Measurements from ENCODE around the gene DCLK1. TPM values are rescaled to one million over a fixed set of nuclear protein-coding genes. Genes with fewer than 3 reads are reported as not detected.

Gene DCLK1
- total and polyA plus RNA-seq, 7 experiments from 2014 or later, result not detected

- H3K27ac ChIP-seq (ENCODE audit: low read depth, low read length), result no peak overlapping the region
- Mint-ChIP-seq H3K4me3 (no peak overlapping the region), H3K27ac (no peak overlapping the region), H3K36me3 (no peaks in the 10 kb centered on the region), H3K4me1 (no peaks in the 10 kb centered on the region), H3K27me3 (no peaks in the 10 kb centered on the region), H3K9me3 (peaks cover 0 to 8% (median 2%) of the 10 kb centered on the region in 11 donors)
- ChIA-PET POLR2A (no interaction called here), CTCF (no interaction called here)
- no peaks in the 10 kb centered on the region for H3K27me3 ChIP-seq (ENCODE audit: control insufficient read depth in 2 of 2, insufficient read depth in 2 of 2, low read length in 2 of 2)
- DNase-seq (no peak), ATAC-seq (no peak)
- intact Hi-C loops (cut with micrococcal nuclease), result no loop called here
- H3K4me3 ChIP-seq (ENCODE audit: low read length), result no peak overlapping the region
- no peaks in the 10 kb centered on the region for H3K9me3 ChIP-seq (ENCODE audit: control insufficient read depth in 2 of 3, low read length in 3 of 3)
- no peaks in the 10 kb centered on the region for H3K4me1 ChIP-seq (ENCODE audit: control insufficient read depth in 2 of 2, insufficient read depth in 2 of 2, low read length in 2 of 2)
- no peaks in the 10 kb centered on the region for H3K36me3 ChIP-seq (ENCODE audit: control insufficient read depth in 2 of 3, insufficient read depth in 3 of 3, low read length in 3 of 3)
These were observed 177.0 kb downstream of the DCLK1 start for GRCh38 chr13:35954207-35954560.

GRCh38 chr13:35953537-35954206 lies 177.5 kb downstream of the DCLK1 start:
- H3K36me3 Mint-ChIP-seq, result no peaks in the 10 kb centered on the region
- H3K4me3 Mint-ChIP-seq, result no peak overlapping the region
- Histone ChIP-seq H3K27ac (ENCODE audit: low read depth, low read length) (no peak overlapping the region), H3K27me3 (ENCODE audit: control insufficient read depth in 2 of 2, insufficient read depth in 2 of 2, low read length in 2 of 2) (no peaks in the 10 kb centered on the region), H3K4me3 (ENCODE audit: low read length) (no peak overlapping the region), H3K36me3 (ENCODE audit: control insufficient read depth in 2 of 3, insufficient read depth in 3 of 3, low read length in 3 of 3) (no peaks in the 10 kb centered on the region), H3K4me1 (ENCODE audit: control insufficient read depth in 2 of 2, insufficient read depth in 2 of 2, low read length in 2 of 2) (no peaks in the 10 kb centered on the region), H3K9me3 (ENCODE audit: control insufficient read depth in 2 of 3, low read length in 3 of 3) (no peaks in the 10 kb centered on the region)
- CTCF ChIA-PET, result no interaction called here
- H3K27me3 Mint-ChIP-seq, result no peaks in the 10 kb centered on the region
- no peak for DNase-seq
- H3K27ac Mint-ChIP-seq, result no peak overlapping the region
- ATAC-seq, result no peak
- H3K9me3 Mint-ChIP-seq, result peaks cover 0 to 8% (median 2%) of the 10 kb centered on the region in 11 donors
- POLR2A ChIA-PET, result no interaction called here
- no peaks in the 10 kb centered on the region for H3K4me1 Mint-ChIP-seq
- intact Hi-C loops (cut with micrococcal nuclease), result no loop called here

- ChIA-PET CTCF (no interaction called here), POLR2A (no interaction called here)
- H3K36me3 Mint-ChIP-seq, result peaks cover 0 to 5% (median 0%) of the 10 kb centered on the region in 5 donors
- H3K9me3 Mint-ChIP-seq, result peaks cover 2 to 21% (median 7%) of the 10 kb centered on the region in 11 donors
- DNase-seq (no peak), ATAC-seq (no peak)
- Histone ChIP-seq H3K36me3 (ENCODE audit: control insufficient read depth in 2 of 3, insufficient read depth in 3 of 3, low read length in 3 of 3) (no peaks in the 10 kb centered on the region), H3K4me3 (ENCODE audit: low read length) (no peak overlapping the region), H3K9me3 (ENCODE audit: control insufficient read depth in 2 of 3, low read length in 3 of 3) (no peaks in the 10 kb centered on the region), H3K27me3 (ENCODE audit: control insufficient read depth in 2 of 2, insufficient read depth in 2 of 2, low read length in 2 of 2) (no peaks in the 10 kb centered on the region), H3K4me1 (ENCODE audit: control insufficient read depth in 2 of 2, insufficient read depth in 2 of 2, low read length in 2 of 2) (no peaks in the 10 kb centered on the region), H3K27ac (ENCODE audit: low read depth, low read length) (no peak overlapping the region)
- H3K4me3 Mint-ChIP-seq, result no peak overlapping the region
- H3K4me1 Mint-ChIP-seq, result no peaks in the 10 kb centered on the region
- no peaks in the 10 kb centered on the region for H3K27me3 Mint-ChIP-seq
- no peak overlapping the region for H3K27ac Mint-ChIP-seq
- intact Hi-C loops (cut with micrococcal nuclease), result no loop called here
These were observed 183.9 kb downstream of the DCLK1 start for GRCh38 chr13:35947315-35947714.

GRCh38 chr13:35945368-35945767 lies 185.8 kb downstream of the DCLK1 start:
- Histone ChIP-seq H3K36me3 (ENCODE audit: control insufficient read depth in 2 of 3, insufficient read depth in 3 of 3, low read length in 3 of 3) (no peaks in the 10 kb centered on the region), H3K9me3 (ENCODE audit: control insufficient read depth in 2 of 3, low read length in 3 of 3) (no peaks in the 10 kb centered on the region), H3K4me3 (ENCODE audit: low read length) (no peak overlapping the region), H3K27ac (ENCODE audit: low read depth, low read length) (no peak overlapping the region), H3K4me1 (ENCODE audit: control insufficient read depth in 2 of 2, insufficient read depth in 2 of 2, low read length in 2 of 2) (no peaks in the 10 kb centered on the region), H3K27me3 (ENCODE audit: control insufficient read depth in 2 of 2, insufficient read depth in 2 of 2, low read length in 2 of 2) (no peaks in the 10 kb centered on the region)
- no peak for DNase-seq
- ATAC-seq, result no peak
- intact Hi-C loops (cut with micrococcal nuclease), result no loop called here
- Mint-ChIP-seq H3K4me1 (no peaks in the 10 kb centered on the region), H3K9me3 (peaks cover 2 to 18% (median 5%) of the 10 kb centered on the region in 11 donors), H3K27me3 (no peaks in the 10 kb centered on the region), H3K4me3 (no peak overlapping the region), H3K27ac (no peak overlapping the region), H3K36me3 (peaks cover 0 to 5% (median 0%) of the 10 kb centered on the region in 5 donors)
- ChIA-PET CTCF (no interaction called here), POLR2A (no interaction called here)

- intact Hi-C loops (cut with micrococcal nuclease), result no loop called here
- ChIA-PET CTCF (no interaction called here), POLR2A (no interaction called here)
- Histone ChIP-seq H3K27ac (ENCODE audit: low read depth, low read length) (no peak overlapping the region), H3K9me3 (ENCODE audit: control insufficient read depth in 2 of 3, low read length in 3 of 3) (no peaks in the 10 kb centered on the region), H3K4me1 (ENCODE audit: control insufficient read depth in 2 of 2, insufficient read depth in 2 of 2, low read length in 2 of 2) (no peaks in the 10 kb centered on the region), H3K27me3 (ENCODE audit: control insufficient read depth in 2 of 2, insufficient read depth in 2 of 2, low read length in 2 of 2) (no peaks in the 10 kb centered on the region), H3K36me3 (ENCODE audit: control insufficient read depth in 2 of 3, insufficient read depth in 3 of 3, low read length in 3 of 3) (no peaks in the 10 kb centered on the region), H3K4me3 (ENCODE audit: low read length) (no peak overlapping the region)
- Mint-ChIP-seq H3K27ac (no peak overlapping the region), H3K9me3 (peaks cover 0 to 22% (median 8%) of the 10 kb centered on the region in 11 donors), H3K4me1 (no peaks in the 10 kb centered on the region), H3K4me3 (no peak overlapping the region), H3K36me3 (peaks cover 0 to 5% (median 0%) of the 10 kb centered on the region in 5 donors), H3K27me3 (peaks cover 0 to 5% (median 0%) of the 10 kb centered on the region in 5 donors)
- DNase-seq (no peak), ATAC-seq (no peak)
These were observed 189.8 kb downstream of the DCLK1 start for GRCh38 chr13:35941374-35941773.

- H3K27me3 Mint-ChIP-seq, result peaks cover 0 to 5% (median 0%) of the 10 kb centered on the region in 5 donors
- no peak overlapping the region for H3K4me3 Mint-ChIP-seq
- Histone ChIP-seq H3K27me3 (ENCODE audit: control insufficient read depth in 2 of 2, insufficient read depth in 2 of 2, low read length in 2 of 2) (no peaks in the 10 kb centered on the region), H3K4me3 (ENCODE audit: low read length) (no peak overlapping the region), H3K36me3 (ENCODE audit: control insufficient read depth in 2 of 3, insufficient read depth in 3 of 3, low read length in 3 of 3) (no peaks in the 10 kb centered on the region), H3K27ac (ENCODE audit: low read depth, low read length) (no peak overlapping the region), H3K9me3 (ENCODE audit: control insufficient read depth in 2 of 3, low read length in 3 of 3) (no peaks in the 10 kb centered on the region), H3K4me1 (ENCODE audit: control insufficient read depth in 2 of 2, insufficient read depth in 2 of 2, low read length in 2 of 2) (no peaks in the 10 kb centered on the region)
- ATAC-seq (no peak), DNase-seq (no peak)
- CTCF ChIA-PET, result no interaction called here
- H3K36me3 Mint-ChIP-seq, result peaks cover 0 to 5% (median 0%) of the 10 kb centered on the region in 5 donors
- H3K27ac Mint-ChIP-seq, result no peak overlapping the region
- peaks cover 0 to 23% (median 8%) of the 10 kb centered on the region in 11 donors for H3K9me3 Mint-ChIP-seq
- intact Hi-C loops (cut with micrococcal nuclease), result no loop called here
- H3K4me1 Mint-ChIP-seq, result no peaks in the 10 kb centered on the region
- POLR2A ChIA-PET, result no interaction called here
These were observed 190.4 kb downstream of the DCLK1 start for GRCh38 chr13:35940734-35941133.

- Mint-ChIP-seq H3K27me3 (peaks cover 0 to 10% (median 0%) of the 10 kb centered on the region in 5 donors), H3K4me3 (no peak overlapping the region), H3K4me1 (no peaks in the 10 kb centered on the region), H3K9me3 (peaks cover 0 to 22% (median 11%) of the 10 kb centered on the region in 11 donors), H3K27ac (no peak overlapping the region), H3K36me3 (no peaks in the 10 kb centered on the region)
- ATAC-seq (no peak), DNase-seq (no peak)
- intact Hi-C loops (cut with micrococcal nuclease), result no loop called here
- H3K36me3 ChIP-seq (ENCODE audit: control insufficient read depth in 2 of 3, insufficient read depth in 3 of 3, low read length in 3 of 3), result no peaks in the 10 kb centered on the region
- ChIA-PET CTCF (no interaction called here), POLR2A (no interaction called here)
- no peaks in the 10 kb centered on the region for H3K9me3 ChIP-seq (ENCODE audit: control insufficient read depth in 2 of 3, low read length in 3 of 3)
- H3K27ac ChIP-seq (ENCODE audit: low read depth, low read length), result no peak overlapping the region
- H3K4me1 ChIP-seq (ENCODE audit: control insufficient read depth in 2 of 2, insufficient read depth in 2 of 2, low read length in 2 of 2), result no peaks in the 10 kb centered on the region
- H3K27me3 ChIP-seq (ENCODE audit: control insufficient read depth in 2 of 2, insufficient read depth in 2 of 2, low read length in 2 of 2), result no peaks in the 10 kb centered on the region
- H3K4me3 ChIP-seq (ENCODE audit: low read length), result no peak overlapping the region
These were observed 194.8 kb downstream of the DCLK1 start for GRCh38 chr13:35936246-35936978.
